Measurements from ENCODE around the gene SFT2D1.
"Not testable (repeated sequence)": the region's sequence is repeated elsewhere in the genome, so short reads cannot be mapped to it uniquely, and the experiment has no call there.

Gene SFT2D1

GRCh38 chr6:166362427-166362826 lies 20.1 kb upstream of the SFT2D1 start:
- DNase-seq, result not testable (repeated sequence)

- no peak for DNase-seq
Measured at GRCh38 chr6:166361077-166361429, 18.7 kb upstream of the SFT2D1 start.

- no peak for DNase-seq
Measured at GRCh38 chr6:166360243-166361076, 18.1 kb upstream of the SFT2D1 start.

- no peak for DNase-seq
Measured at GRCh38 chr6:166355552-166355951, 13.2 kb upstream of the SFT2D1 start.

GRCh38 chr6:166354965-166355364 lies 12.6 kb upstream of the SFT2D1 start:
- DNase-seq, result no peak

GRCh38 chr6:166354143-166354542 lies 11.8 kb upstream of the SFT2D1 start:
- DNase-seq, result no peak

- DNase-seq, result no peak
Measured at GRCh38 chr6:166353507-166353906, 11.2 kb upstream of the SFT2D1 start.

- no peak for DNase-seq
Measured at GRCh38 chr6:166352923-166353322, 10.6 kb upstream of the SFT2D1 start.

GRCh38 chr6:166351715-166352285 lies 9.5 kb upstream of the SFT2D1 start:
- DNase-seq, result no peak

- DNase-seq, result no peak
Measured at GRCh38 chr6:166348305-166348949, 6.1 kb upstream of the SFT2D1 start.

- no peak for DNase-seq
Measured at GRCh38 chr6:166346965-166347364, 4.6 kb upstream of the SFT2D1 start.

GRCh38 chr6:166346449-166346848 lies 4.1 kb upstream of the SFT2D1 start:
- no peak for DNase-seq

- not testable (repeated sequence) for DNase-seq
Measured at GRCh38 chr6:166345672-166346071, 3.3 kb upstream of the SFT2D1 start.

GRCh38 chr6:166344921-166345320 lies 2.6 kb upstream of the SFT2D1 start:
- not testable (repeated sequence) for DNase-seq

- no peak for DNase-seq
Measured at GRCh38 chr6:166344240-166344639, 1.9 kb upstream of the SFT2D1 start.

GRCh38 chr6:166343150-166343487 lies 774 bp upstream of the SFT2D1 start:
- DNase-seq, result no peak

GRCh38 chr6:166341977-166342348 lies 382 bp downstream of the SFT2D1 start:
- DNase-seq, result no peak

- peak in 2 of 5 experiments; percentile 20 to 82 for DNase-seq
Measured at GRCh38 chr6:166341464-166341863, 881 bp downstream of the SFT2D1 start.

GRCh38 chr6:166338854-166339253 lies 3.5 kb downstream of the SFT2D1 start:
- DNase-seq, result no peak

GRCh38 chr6:166336847-166337246 lies 5.5 kb downstream of the SFT2D1 start:
- no peak for DNase-seq

GRCh38 chr6:166335378-166336302 lies 6.7 kb downstream of the SFT2D1 start:
- no peak for DNase-seq

GRCh38 chr6:166334878-166335277 lies 7.5 kb downstream of the SFT2D1 start:
- DNase-seq, result no peak

Data from T-helper 2 cell (primary cell).